Activated CD8-positive, alpha-beta T cell treated with anti-CD3 and anti-CD28 coated beads, Interleukin-2, amount 10 ng/mL, durations not matched to agents 7 days and 5 days (primary cell): ENCODE results near the gene STAC2. TPM values are rescaled to one million over a fixed set of nuclear protein-coding genes. Genes with fewer than 3 reads are reported as not detected.
"Not testable (repeated sequence)": the region's sequence is repeated elsewhere in the genome, so short reads cannot be mapped to it uniquely, and the experiment has no call there.

Source experiments
- ATAC-seq: fragments of 150-1000 bp; cut with Tn5 transposase; one replicate; pipeline ENCODE4 v1.10.0; 2021; ENCODE audit warnings: moderate library complexity
- CTCF ChIA-PET: fragments of 350-600 bp; sonication (Branson Sonifier 250); formaldehyde crosslinking; loops from one replicate; lab custom pipeline; 2021; ENCODE audit warnings: antibody characterized with exemption; lab: Charles Lee
- POLR2A ChIA-PET: fragments of 350-600 bp; sonication (Branson Sonifier 250); formaldehyde crosslinking; loops from one replicate; lab custom pipeline; 2021; ENCODE audit warnings: antibody characterized with exemption; lab: Charles Lee
- DNase-seq: peaks from one replicate; pipeline ENCODE4 v3.0.0-alpha.2; 2020
- H3K27ac Mint-ChIP-seq: one replicate; pipeline ENCODE4 v1.8.0; 2021; ENCODE audit warnings: mild to moderate bottlenecking, mixed read lengths
- H3K27me3 Mint-ChIP-seq: one replicate; pipeline ENCODE4 v1.8.0; 2021; ENCODE audit warnings: low read depth, mixed read lengths
- H3K36me3 Mint-ChIP-seq: one replicate; pipeline ENCODE4 v1.8.0; 2021; ENCODE audit warnings: low read depth, mixed read lengths
- H3K4me1 Mint-ChIP-seq: one replicate; pipeline ENCODE4 v1.8.0; 2021; ENCODE audit warnings: low read depth, mixed read lengths
- H3K4me3 Mint-ChIP-seq: one replicate; pipeline ENCODE4 v1.8.0; 2021; ENCODE audit warnings: mild to moderate bottlenecking, mixed read lengths
- H3K9me3 Mint-ChIP-seq: one replicate; pipeline ENCODE4 v1.8.0; 2022; ENCODE audit warnings: mixed read lengths; ENCODE audit not compliant: insufficient read depth
- total RNA-seq, 2 experiments: library from RNA; stranded (reverse); gene quantifications; one replicate each; pipeline ENCODE4 v1.2.3, GENCODE V29; 2021

STAC2 gene
- total RNA-seq, 2 experiments from 2014 or later, result not detected

DNA sequence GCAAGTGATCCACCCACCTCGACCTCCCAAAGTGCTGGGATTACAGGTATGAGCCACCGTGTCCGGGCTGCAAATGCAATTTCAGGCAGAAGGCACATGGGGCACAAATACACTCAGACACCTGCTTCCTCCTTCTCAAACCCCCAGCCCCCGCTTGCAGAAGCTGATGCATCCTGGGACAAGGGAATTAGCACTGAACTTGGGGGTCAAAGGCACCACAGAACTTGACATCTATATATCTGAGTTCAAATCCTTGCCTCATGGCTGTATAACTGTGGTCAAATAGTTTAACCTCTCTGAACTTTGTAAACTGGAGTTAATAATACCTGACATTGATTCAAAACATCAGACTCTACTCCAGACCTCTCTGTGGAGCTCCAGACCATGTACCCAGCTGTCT lies 55.6 kb downstream of the STAC2 start:
- ChIA-PET CTCF (interaction anchor here (0.9 to 9.0 kb wide), 4 partner anchors 17 to 187 kb away, joined by 3 to 144 read pairs (median 50); partner anchors contain the start of gene PLXDC1), POLR2A (interaction anchor here (1.6 kb wide), 1 partner anchor 30 kb away, joined by 5 read pairs; the partner anchor contains the start of gene RPL19)
- Mint-ChIP-seq H3K4me1 (peaks cover 66% of the 10 kb centered on the region), H3K27me3 (peaks cover 17% of the 10 kb centered on the region), H3K4me3 (no peak overlapping the region), H3K27ac (no peak overlapping the region), H3K36me3 (peaks cover 7% of the 10 kb centered on the region), H3K9me3 (peaks cover 4% of the 10 kb centered on the region)
- DNase-seq (no peak), ATAC-seq (no peak)

DNA sequence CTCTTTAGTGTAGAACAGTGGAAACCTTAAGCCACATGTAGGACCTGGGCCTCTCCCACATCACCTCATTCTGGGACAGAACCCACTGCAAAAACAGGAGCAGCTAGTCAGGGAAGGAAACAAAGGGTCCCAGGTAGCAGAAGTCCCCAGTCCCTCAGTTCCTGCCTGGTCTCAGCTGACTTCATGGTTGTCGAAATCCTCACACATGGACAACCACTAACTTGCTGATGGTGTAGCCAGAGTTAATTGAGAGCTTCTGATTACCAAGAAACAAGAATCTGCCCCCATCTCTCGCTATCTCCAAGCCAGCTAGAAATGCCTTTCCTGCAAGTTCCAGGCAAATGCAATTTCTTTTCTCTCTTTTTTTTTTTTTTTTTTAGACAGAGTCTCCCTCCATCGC lies 56.2 kb downstream of the STAC2 start:
- DNase-seq (no peak), ATAC-seq (no peak)
- CTCF ChIA-PET, result interaction anchor here (0.9 to 9.0 kb wide), 5 partner anchors 17 to 186 kb away, joined by 3 to 144 read pairs (median 7); partner anchors contain the start of gene PLXDC1
- peaks cover 5% of the 10 kb centered on the region for H3K36me3 Mint-ChIP-seq
- H3K27ac Mint-ChIP-seq, result no peak overlapping the region
- POLR2A ChIA-PET, result interaction anchor here (1.1 to 1.6 kb wide), 2 partner anchors 16 to 30 kb away, joined by 3 to 5 read pairs; partner anchors contain the start of gene RPL19
- H3K9me3 Mint-ChIP-seq, result peaks cover 4% of the 10 kb centered on the region
- H3K4me3 Mint-ChIP-seq, result no peak overlapping the region
- H3K27me3 Mint-ChIP-seq, result peaks cover 17% of the 10 kb centered on the region
- peaks cover 66% of the 10 kb centered on the region for H3K4me1 Mint-ChIP-seq

- no peak for ATAC-seq
- peaks cover 4% of the 10 kb centered on the region for H3K9me3 Mint-ChIP-seq
Measured at GRCh38 chr17:39169101-39169500, 56.6 kb downstream of the STAC2 start.

GRCh38 chr17:39168503-39168902 lies 57.2 kb downstream of the STAC2 start:
- CTCF ChIA-PET, result interaction anchor here (1.1 to 9.0 kb wide), 4 partner anchors 16 to 185 kb away, joined by 3 to 144 read pairs (median 53); partner anchors contain the start of gene PLXDC1
- POLR2A ChIA-PET, ATAC-seq, DNase-seq, H3K27ac Mint-ChIP-seq, H3K4me3 Mint-ChIP-seq, H3K36me3 Mint-ChIP-seq, H3K9me3 Mint-ChIP-seq: not testable (repeated sequence)
- Mint-ChIP-seq H3K27me3 (peaks cover 17% of the 10 kb centered on the region), H3K4me1 (peaks cover 64% of the 10 kb centered on the region)

More at GRCh38 chr17:39169101-39169500, 56.6 kb downstream of the STAC2 start:
- H3K27ac Mint-ChIP-seq, result no peak overlapping the region
- peaks cover 17% of the 10 kb centered on the region for H3K27me3 Mint-ChIP-seq
- ChIA-PET POLR2A (interaction anchor here (1.1 to 1.6 kb wide), 2 partner anchors 16 to 31 kb away, joined by 3 to 5 read pairs; partner anchors contain the start of gene RPL19), CTCF (interaction anchor here (1.1 to 9.0 kb wide), 4 partner anchors 16 to 186 kb away, joined by 3 to 144 read pairs (median 50); partner anchors contain the start of gene PLXDC1)
- no peak overlapping the region for H3K4me3 Mint-ChIP-seq
- no peak for DNase-seq
- H3K36me3 Mint-ChIP-seq, result peaks cover 5% of the 10 kb centered on the region
- H3K4me1 Mint-ChIP-seq, result peaks cover 67% of the 10 kb centered on the region

DNA sequence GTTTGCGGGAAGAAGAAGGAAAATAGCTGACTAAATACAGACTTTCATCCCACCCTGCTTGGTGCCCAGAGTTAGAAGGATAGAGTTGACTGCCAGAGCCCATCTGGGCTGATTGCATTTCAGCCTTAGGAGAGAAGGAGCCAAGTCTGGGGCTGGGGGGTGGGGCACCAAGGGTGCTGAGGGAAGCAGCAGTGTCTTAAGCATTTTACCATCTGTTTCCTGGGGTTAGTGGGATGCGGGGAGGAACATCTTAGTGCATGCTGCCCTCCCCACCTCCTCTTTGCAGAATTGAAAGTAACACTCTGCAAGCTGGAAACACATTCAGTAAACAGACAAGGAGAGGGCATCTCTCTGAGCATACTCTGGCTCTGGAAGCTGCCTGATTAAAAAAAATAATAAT lies 58.3 kb downstream of the STAC2 start:
- ChIA-PET CTCF (interaction anchor here (1.0 to 9.0 kb wide), 6 partner anchors 9 to 184 kb away, joined by 3 to 188 read pairs (median 53); partner anchors contain the start of genes PLXDC1 and RPL19), POLR2A (interaction anchor here (0.6 to 1.6 kb wide), 2 partner anchors 32 to 492 kb away, joined by 3 to 4 read pairs; partner anchors contain the start of gene RPL19)
- H3K36me3 Mint-ChIP-seq, result peaks cover 5% of the 10 kb centered on the region
- no peak overlapping the region for H3K4me3 Mint-ChIP-seq
- ATAC-seq (no peak), DNase-seq (peak; percentile 45)
- peaks cover 17% of the 10 kb centered on the region for H3K27me3 Mint-ChIP-seq
- H3K4me1 Mint-ChIP-seq, result peaks cover 54% of the 10 kb centered on the region
- H3K9me3 Mint-ChIP-seq, result peaks cover 4% of the 10 kb centered on the region
- no peak overlapping the region for H3K27ac Mint-ChIP-seq

DNA sequence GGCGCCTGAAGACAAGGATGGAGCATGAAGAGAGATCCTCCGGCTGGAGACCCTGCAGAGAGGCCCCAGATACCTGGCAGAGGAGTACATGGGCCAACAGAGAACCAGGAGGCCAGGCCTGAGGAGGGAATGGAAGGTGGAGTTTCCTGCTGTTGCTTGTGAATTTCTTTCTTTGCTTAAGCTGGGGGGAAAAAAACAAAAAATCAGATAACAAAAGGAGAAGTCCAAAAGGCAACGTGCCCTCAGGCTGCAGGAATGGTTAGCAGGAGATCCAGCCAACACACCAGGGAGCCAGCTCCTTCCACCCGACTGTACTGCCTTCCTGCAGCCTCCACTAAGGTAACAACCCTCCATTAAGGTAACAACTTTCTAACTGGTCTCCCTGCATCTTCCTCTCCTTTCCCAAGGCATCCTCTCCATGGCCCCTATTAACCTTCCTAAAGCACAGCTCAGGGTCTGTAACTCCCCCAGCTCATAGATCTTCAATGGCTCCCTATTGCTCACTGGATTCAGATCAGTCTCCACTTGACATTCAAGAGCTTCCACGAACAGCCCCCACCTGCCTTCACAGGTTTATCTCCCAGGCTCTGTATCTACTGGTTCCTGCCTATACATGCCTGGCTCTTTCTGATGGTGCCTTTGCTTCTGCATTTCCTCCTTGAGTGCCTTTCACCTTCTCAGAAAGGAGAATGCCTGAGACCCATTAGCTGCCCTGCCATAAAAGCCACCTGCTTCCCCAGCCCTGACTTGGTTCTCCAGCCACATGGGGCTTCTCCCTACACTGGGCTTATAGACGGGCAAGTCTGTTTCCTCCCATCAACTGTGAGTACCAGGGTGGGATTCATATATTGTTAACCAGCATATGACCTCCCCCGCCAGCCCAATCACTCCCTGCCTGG lies 59.1 kb downstream of the STAC2 start:
- POLR2A ChIA-PET, result interaction anchor here (0.6 to 1.6 kb wide), 3 partner anchors 13 to 275 kb away, joined by 3 to 4 read pairs (median 4); partner anchors contain the start of gene RPL19
- Mint-ChIP-seq H3K27me3 (peaks cover 17% of the 10 kb centered on the region), H3K4me3 (no peak overlapping the region), H3K9me3 (peaks cover 4% of the 10 kb centered on the region), H3K36me3 (peaks cover 5% of the 10 kb centered on the region), H3K4me1 (peaks cover 47% of the 10 kb centered on the region), H3K27ac (no peak overlapping the region)
- DNase-seq (no peak), ATAC-seq (no peak)
- CTCF ChIA-PET, result interaction anchor here (1.0 to 9.0 kb wide), 7 partner anchors 10 to 183 kb away, joined by 3 to 188 read pairs (median 14); partner anchors contain the start of genes PLXDC1 and RPL19

DNA sequence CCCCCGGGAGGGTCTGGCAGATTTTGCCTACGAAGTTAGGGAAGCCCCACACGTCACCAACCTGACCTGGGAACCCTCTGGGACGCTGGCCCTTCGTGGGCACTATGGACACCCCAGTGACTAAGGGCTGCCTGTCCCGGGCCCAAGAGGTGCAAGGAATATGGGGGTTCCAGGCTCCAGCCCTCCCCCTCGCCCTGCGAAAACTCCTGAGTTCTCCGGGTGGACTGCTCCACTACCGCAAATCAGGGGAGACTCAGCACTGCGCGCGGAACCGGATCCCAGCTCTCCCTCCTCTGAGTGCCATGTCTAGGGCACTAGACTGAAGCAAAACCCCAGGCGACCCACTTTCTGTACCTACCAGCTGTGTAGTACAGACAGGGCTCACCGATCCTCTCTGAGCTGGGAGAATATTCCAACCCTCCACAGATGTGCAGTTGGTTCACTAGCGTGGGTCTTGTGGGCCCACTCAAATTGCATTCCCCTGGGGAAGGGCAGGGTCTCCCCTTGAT lies 59.9 kb downstream of the STAC2 start, which contains the start of gene ARL5C:
TSS of gene ARL5C (minus strand) at position 321 of the 509 bp plus-strand sequence. CDS start 401 bp downstream, outside the sequence.
- ChIA-PET CTCF (interaction anchor here (1.1 to 9.0 kb wide), 11 partner anchors 10 to 312 kb away, joined by 3 to 188 read pairs (median 14); partner anchors contain the start of genes PLXDC1 and RPL23), POLR2A (interaction anchor here (0.6 to 1.6 kb wide), 3 partner anchors 8 to 274 kb away, joined by 3 to 6 read pairs (median 4); partner anchors contain the start of gene RPL19)
- H3K4me1 Mint-ChIP-seq, result peaks cover 47% of the 10 kb centered on the region
- H3K27me3 Mint-ChIP-seq, result peaks cover 17% of the 10 kb centered on the region
- peak within 1 kb of the TSS; percentile 83 for H3K4me3 Mint-ChIP-seq
- peaks cover 4% of the 10 kb centered on the region for H3K9me3 Mint-ChIP-seq
- DNase-seq, result no peak
- H3K27ac Mint-ChIP-seq, result peak within 1 kb of the TSS; percentile 60
- no peak for ATAC-seq
- H3K36me3 Mint-ChIP-seq, result peaks cover 5% of the 10 kb centered on the region

DNA sequence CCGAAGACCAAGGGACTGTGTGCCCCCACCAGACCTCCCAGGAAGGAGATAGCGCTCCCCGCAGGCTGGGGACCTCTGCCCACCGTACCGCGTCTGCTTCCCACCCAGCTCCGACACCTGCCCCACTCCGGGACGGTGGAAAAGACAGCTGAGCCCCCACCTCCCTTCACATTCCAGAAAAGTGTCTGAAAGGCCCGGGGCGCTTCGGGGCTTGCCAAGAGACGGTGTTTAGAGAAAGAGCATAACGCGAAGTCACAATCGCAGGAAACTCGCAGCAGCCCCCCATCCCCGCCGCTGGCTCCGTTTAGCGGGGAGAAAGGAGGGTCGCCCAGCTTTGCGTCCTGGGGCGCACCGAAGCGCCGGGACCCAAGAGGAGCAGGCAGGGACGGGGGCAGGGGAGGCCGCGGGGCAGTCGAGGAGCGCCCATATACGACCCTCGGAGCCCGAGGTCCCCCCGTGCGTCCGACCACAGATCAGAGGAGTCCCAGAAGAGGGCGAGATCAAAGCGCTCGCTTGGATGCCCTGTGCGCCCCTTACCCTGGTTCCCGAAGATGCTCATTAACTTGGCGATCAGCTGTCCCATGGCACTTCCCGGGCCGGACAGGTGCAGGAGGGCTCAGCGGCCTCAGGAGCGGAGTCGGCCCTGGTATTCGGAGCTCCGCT lies 60.4 kb downstream of the STAC2 start:
- Mint-ChIP-seq H3K27ac (peak overlapping the region; percentile 60), H3K4me1 (peaks cover 43% of the 10 kb centered on the region), H3K4me3 (peak overlapping the region; percentile 83), H3K27me3 (peaks cover 17% of the 10 kb centered on the region), H3K9me3 (peaks cover 4% of the 10 kb centered on the region), H3K36me3 (peaks cover 5% of the 10 kb centered on the region)
- ChIA-PET CTCF (interaction anchor here (0.5 to 9.0 kb wide), 77 partner anchors 9 to 797 kb away, joined by 3 to 188 read pairs (median 4); partner anchors contain the start of genes FBXO47, LASP1NB, PLXDC1 and RPL19), POLR2A (interaction anchor here (1.2 to 1.4 kb wide), 2 partner anchors 9 to 11 kb away, joined by 6 to 7 read pairs; no protein-coding TSS in a partner anchor)
- DNase-seq, result no peak
- ATAC-seq, result peak; percentile 37

- H3K4me3 Mint-ChIP-seq, result peak overlapping the region; percentile 83
- peaks cover 5% of the 10 kb centered on the region for H3K36me3 Mint-ChIP-seq
- peak; percentile 88 for DNase-seq
- CTCF ChIA-PET, result interaction anchor here (0.5 to 9.0 kb wide), 79 partner anchors 9 to 797 kb away, joined by 3 to 188 read pairs (median 4); partner anchors contain the start of genes FBXO47, LASP1NB, PLXDC1 and RPL19
- H3K4me1 Mint-ChIP-seq, result peaks cover 40% of the 10 kb centered on the region
- H3K27ac Mint-ChIP-seq, result peak overlapping the region; percentile 60
- POLR2A ChIA-PET, result interaction anchor here (1.2 to 1.4 kb wide), 2 partner anchors 9 to 11 kb away, joined by 6 to 7 read pairs; no protein-coding TSS in a partner anchor
- peaks cover 4% of the 10 kb centered on the region for H3K9me3 Mint-ChIP-seq
- H3K27me3 Mint-ChIP-seq, result peaks cover 17% of the 10 kb centered on the region
- ATAC-seq, result peak; percentile 96
Measured at GRCh38 chr17:39164675-39165143, 61.0 kb downstream of the STAC2 start.

- ChIA-PET CTCF (interaction anchor here (1.1 to 9.0 kb wide), 4 partner anchors 9 to 179 kb away, joined by 3 to 188 read pairs (median 52); no protein-coding TSS in a partner anchor), POLR2A (no interaction called here)
- no peaks in the 10 kb centered on the region for H3K36me3 Mint-ChIP-seq
- peaks cover 20% of the 10 kb centered on the region for H3K4me1 Mint-ChIP-seq
- DNase-seq (no peak), ATAC-seq (no peak)
- H3K27me3 Mint-ChIP-seq, result peaks cover 10% of the 10 kb centered on the region
- no peak overlapping the region for H3K4me3 Mint-ChIP-seq
- no peaks in the 10 kb centered on the region for H3K9me3 Mint-ChIP-seq
- H3K27ac Mint-ChIP-seq, result no peak overlapping the region
Measured at GRCh38 chr17:39161962-39162361, 63.8 kb downstream of the STAC2 start.
